ENCODE results near the gene PRTG.
"Not testable (repeated sequence)": the region's sequence is repeated elsewhere in the genome, so short reads cannot be mapped to it uniquely, and the experiment has no call there.

The PRTG gene

GRCh38 chr15:55742927-55743728, at the start of gene PRTG:
PRTG (minus strand) TSS chr15:55743152; CDS start chr15:55742931, 221 bp downstream.
- DNase-seq = peak; percentile 88

- peak; percentile 32 for DNase-seq
Observed at GRCh38 chr15:55791551-55792400, 48.8 kb upstream of the PRTG start.

- no peak for DNase-seq
Observed at GRCh38 chr15:55789066-55789660, 46.2 kb upstream of the PRTG start.

GRCh38 chr15:55786341-55786740, 43.4 kb upstream of the PRTG start:
- no peak for DNase-seq

- DNase-seq = not testable (repeated sequence)
Observed at GRCh38 chr15:55785593-55785992, 42.6 kb upstream of the PRTG start.

- DNase-seq = no peak
Observed at GRCh38 chr15:55784286-55784685, 41.3 kb upstream of the PRTG start.

GRCh38 chr15:55782901-55783300, 39.9 kb upstream of the PRTG start:
- DNase-seq = no peak

GRCh38 chr15:55780292-55780691, 37.3 kb upstream of the PRTG start:
- no peak for DNase-seq

- no peak for DNase-seq
Observed at GRCh38 chr15:55778932-55779331, 36.0 kb upstream of the PRTG start.

- DNase-seq = no peak
Observed at GRCh38 chr15:55775316-55775715, 32.4 kb upstream of the PRTG start.

- DNase-seq = no peak
Observed at GRCh38 chr15:55774113-55774970, 31.4 kb upstream of the PRTG start.

GRCh38 chr15:55770806-55771205, 27.9 kb upstream of the PRTG start:
- DNase-seq = peak; percentile 39

GRCh38 chr15:55770261-55770660, 27.3 kb upstream of the PRTG start:
- no peak for DNase-seq

- no peak for DNase-seq
Observed at GRCh38 chr15:55768670-55769185, 25.8 kb upstream of the PRTG start.

- no peak for DNase-seq
Observed at GRCh38 chr15:55766676-55767075, 23.7 kb upstream of the PRTG start.

GRCh38 chr15:55764398-55764797, 21.4 kb upstream of the PRTG start:
- no peak for DNase-seq

- DNase-seq = no peak
Observed at GRCh38 chr15:55758580-55758986, 15.6 kb upstream of the PRTG start.

- DNase-seq = not testable (repeated sequence)
Observed at GRCh38 chr15:55753433-55753832, 10.5 kb upstream of the PRTG start.

- DNase-seq = no peak
Observed at GRCh38 chr15:55750706-55751105, 7.8 kb upstream of the PRTG start.

- peak; percentile 19 for DNase-seq
Observed at GRCh38 chr15:55743729-55744655, 1.0 kb upstream of the PRTG start.

GRCh38 chr15:55742498-55742926, 440 bp downstream of the PRTG start:
- peak; percentile 72 for DNase-seq
